Islet of Langerhans (tissue), 1 donor: ENCODE results near the gene RAX.

ENCODE experiments used
- FAIRE-seq: peaks from one replicate; lab custom pipeline; 2011; peaks lifted over from hg19 to GRCh38; lab: Jason Lieb, UNC

Gene RAX

GRCh38 chr18:59239642-59240041 is 33.6 kb downstream of the RAX start:
- FAIRE-seq, result no peak

- FAIRE-seq, result no peak
These were observed 34.9 kb downstream of the RAX start for GRCh38 chr18:59238385-59238784.

GRCh38 chr18:59233017-59233410 is 40.2 kb downstream of the RAX start:
- no peak for FAIRE-seq

GRCh38 chr18:59232309-59233016 is 40.8 kb downstream of the RAX start:
- no peak for FAIRE-seq

- no peak for FAIRE-seq
These were observed 41.4 kb downstream of the RAX start for GRCh38 chr18:59231877-59232276.

- FAIRE-seq, result no peak
These were observed 42.1 kb downstream of the RAX start for GRCh38 chr18:59231114-59231513.

- no peak for FAIRE-seq
These were observed 43.4 kb downstream of the RAX start for GRCh38 chr18:59229701-59230443.

- no peak for FAIRE-seq
These were observed 44.1 kb downstream of the RAX start for GRCh38 chr18:59229191-59229590.

GRCh38 chr18:59228351-59228750 is 44.9 kb downstream of the RAX start:
- no peak for FAIRE-seq

- FAIRE-seq, result no peak
These were observed 50.9 kb downstream of the RAX start for GRCh38 chr18:59222341-59222740.

GRCh38 chr18:59220784-59221765 is 52.2 kb downstream of the RAX start:
- FAIRE-seq, result no peak

- no peak for FAIRE-seq
These were observed 53.0 kb downstream of the RAX start for GRCh38 chr18:59220164-59220783.

- FAIRE-seq, result no peak
These were observed 53.5 kb downstream of the RAX start, which contains the start of gene GRP for GRCh38 chr18:59219672-59220163. Gene GRP, plus strand, starts transcription at chr18:59220158. Its CDS starts 108 bp downstream, at chr18:59220266.

GRCh38 chr18:59218018-59218417 is 55.2 kb downstream of the RAX start:
- no peak for FAIRE-seq
